Myocyte (in vitro differentiated cells): Measurements from ENCODE around the gene CERK. TPM values are rescaled to one million over a fixed set of nuclear protein-coding genes. Genes with fewer than 3 reads are reported as not detected.

Experiments used
- total RNA-seq: library from RNA; depleted of rRNA; stranded (reverse); fragments of >200 nt; gene quantifications from 2 replicates; pipeline ENCODE4 v1.2.3, GENCODE V29; 2014

CERK gene
- total RNA-seq, 1 donor from 2014 or later: 32.9 TPM

Other genes starting within 250 kb of the CERK start
- 1.3 and 1.4 TPM in 2 replicates for gene CELSR1, start 200.6 kb downstream of the CERK start, total RNA-seq
- gene GRAMD4, start 117.9 kb downstream of the CERK start, total RNA-seq: 18.5 and 22.4 TPM in 2 replicates
- gene TBC1D22A, start 24.4 kb upstream of the CERK start, total RNA-seq: 15.9 and 21.8 TPM in 2 replicates